GM23248 (cell line): ENCODE data around the gene GINS3. TPM values are rescaled to one million over a fixed set of nuclear protein-coding genes. Genes with fewer than 3 reads are reported as not detected.

Experiments used
- DNase-seq: peaks from one replicate; pipeline ENCODE4 v3.0.0-alpha.2; 2015
- H2AFZ ChIP-seq: fragments of 200-600 bp; sonication (generic); 2 replicates; pipeline ENCODE4 v1.6.1; 2016; ENCODE audit warnings: antibody characterized with exemption
- H3F3A ChIP-seq: fragments of 200-600 bp; sonication (generic); 2 replicates; pipeline ENCODE4 v1.6.1; 2016; ENCODE audit warnings: mild to moderate bottlenecking, antibody characterized with exemption, mixed run types; ENCODE audit not compliant: insufficient read depth
- H3K27ac ChIP-seq: fragments of 200-600 bp; sonication (generic); 2 replicates; pipeline ENCODE4 v1.5.1; 2016; ENCODE audit warnings: mild to moderate bottlenecking
- H3K27me3 ChIP-seq: fragments of 200-600 bp; sonication (generic); replicated peaks from 2 replicates; pipeline ENCODE4 v1.6.1; 2016; ENCODE audit warnings: mild to moderate bottlenecking; ENCODE audit not compliant: insufficient read depth
- H3K36me3 ChIP-seq: fragments of 200-600 bp; sonication (generic); 2 replicates; pipeline ENCODE4 v1.6.1; 2016; ENCODE audit warnings: low read depth, mild to moderate bottlenecking
- H3K4me1 ChIP-seq: fragments of 200-600 bp; sonication (generic); 2 replicates; pipeline ENCODE4 v1.6.1; 2016; ENCODE audit warnings: mild to moderate bottlenecking; ENCODE audit not compliant: insufficient read depth
- H3K4me2 ChIP-seq: fragments of 200-600 bp; sonication (generic); one replicate; pipeline ENCODE4 v1.6.1; 2016; ENCODE audit warnings: mild to moderate bottlenecking; ENCODE audit not compliant: unreplicated experiment
- H3K4me3 ChIP-seq: fragments of 200-600 bp; sonication (generic); 2 replicates; pipeline ENCODE4 v1.5.1; 2016; ENCODE audit warnings: mild to moderate bottlenecking
- H3K79me2 ChIP-seq: fragments of 200-600 bp; sonication (generic); 2 replicates; pipeline ENCODE4 v1.6.1; 2016; ENCODE audit warnings: mild to moderate bottlenecking; ENCODE audit not compliant: insufficient read depth
- H3K9ac ChIP-seq: fragments of 200-600 bp; sonication (generic); 2 replicates; pipeline ENCODE4 v1.6.1; 2016; ENCODE audit warnings: mild to moderate bottlenecking
- H3K9me2 ChIP-seq: fragments of 200-600 bp; sonication (generic); 2 replicates; pipeline ENCODE4 v1.6.1; 2016; ENCODE audit warnings: mixed run types, mild to moderate bottlenecking, moderate library complexity; ENCODE audit not compliant: insufficient read depth
- H3K9me3 ChIP-seq: fragments of 200-600 bp; sonication (generic); one replicate; pipeline ENCODE4 v1.6.1; 2017; ENCODE audit warnings: low read depth
- H4K20me1 ChIP-seq: fragments of 200-600 bp; sonication (generic); 2 replicates; pipeline ENCODE4 v1.6.0; 2016; ENCODE audit not compliant: insufficient read depth
- EZH2 ChIP-seq: fragments of 200-600 bp; sonication (generic); IDR thresholded peaks from 2 replicates; pipeline ENCODE4 v1.6.1; 2018; ENCODE audit warnings: antibody characterized with exemption, mild to moderate bottlenecking; ENCODE audit not compliant: insufficient read depth, poor library complexity, severe bottlenecking
- EZH2phosphoT487 ChIP-seq: fragments of 200-600 bp; sonication (generic); IDR thresholded peaks from 2 replicates; pipeline ENCODE4 v1.6.1; 2018; ENCODE audit warnings: antibody characterized with exemption, moderate library complexity, mild to moderate bottlenecking, low read depth; ENCODE audit not compliant: insufficient read depth
- WGBS, 2 experiments: methylation state at CpG; one replicate each; pipeline ENCODE4 v1.1.6; 2015 to 2017; ENCODE audit warnings: low lambda C conversion rate in 2 of 2, low coverage in 1 of 2; ENCODE audit errors: missing lambda C conversion rate in 2 of 2; 5-methylcytosine and 5-hydroxymethylcytosine counted together
- in situ Hi-C: fragments of 300-500 bp; cut with MboI; formaldehyde crosslinking; loops from 2 replicates; pipeline ENCODE4 v1.15.0; 2020
- polyA plus RNA-seq: library from polyadenylated mRNA; unstranded; fragments of >200 nt; fragmentation: Nextera tagmentation; extraction: Ambion mirVana; gene quantifications from 2 replicates; pipeline ENCODE4 v1.2.1, GENCODE V29; 2016
- total RNA-seq: library from RNA; depleted of rRNA; stranded (reverse); fragments of >200 nt; shearing (Covaris generic); gene quantifications from 2 replicates; pipeline ENCODE4 v1.2.3, GENCODE V29; 2014

GINS3 gene
- total and polyA plus RNA-seq, 2 experiments from 2014 or later = 2.9 TPM

DNA sequence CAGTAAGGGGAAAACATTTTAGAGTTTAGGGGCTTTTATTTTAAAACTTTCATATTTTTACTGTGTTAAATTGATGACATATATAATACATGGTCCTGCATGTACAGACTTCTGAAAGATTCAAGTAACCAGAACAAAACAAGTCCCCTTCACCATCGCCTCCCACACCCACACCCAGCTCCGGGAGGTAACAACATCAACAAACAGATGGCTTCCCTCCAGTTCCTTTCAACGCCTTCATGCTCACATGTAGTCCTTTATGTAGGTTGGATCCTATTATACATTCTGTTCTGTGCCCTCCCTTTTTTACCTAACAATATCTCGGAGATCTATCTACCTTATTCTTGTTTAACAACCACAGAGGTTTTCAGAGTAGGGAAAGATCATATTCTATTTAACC lies 30.5 kb downstream of the GINS3 start:
- no peak for TF ChIP-seq EZH2
- no peak for TF ChIP-seq EZH2phosphoT487
- no peaks in the 10 kb centered on the region for H4K20me1 ChIP-seq
- H3F3A ChIP-seq = no peaks in the 10 kb centered on the region
- 0 out of 2 replicates have a peak, but pooled peaks cover 3% of the 10 kb centered on the region for H3K4me1 ChIP-seq
- H3K79me2 ChIP-seq = no peaks in the 10 kb centered on the region
- H3K27ac ChIP-seq = no peak overlapping the region
- no peaks in the 10 kb centered on the region for H3K9me3 ChIP-seq
- no peak overlapping the region for H3K4me2 ChIP-seq
- 72 to 86% methylated on average over 4 of the region's 4 CpGs for WGBS, 2 experiments
- H3K36me3 ChIP-seq = no peaks in the 10 kb centered on the region
- H3K9me2 ChIP-seq = no peaks in the 10 kb centered on the region
- H3K4me3 ChIP-seq = no peak overlapping the region
- in situ Hi-C loops = no loop called here
- peaks cover 9% of the 10 kb centered on the region for H3K27me3 ChIP-seq
- no peak overlapping the region for H3K9ac ChIP-seq
- no peak for DNase-seq
- H2AFZ ChIP-seq = no peak overlapping the region

GRCh38 chr16:58425245-58425644 lies 33.0 kb downstream of the GINS3 start:
- DNase-seq = no peak
- Histone ChIP-seq H3K9me2 (no peaks in the 10 kb centered on the region), H3K4me2 (no peak overlapping the region), H3K27ac (no peak overlapping the region), H3K79me2 (no peaks in the 10 kb centered on the region), H3K9ac (no peak overlapping the region), H4K20me1 (no peaks in the 10 kb centered on the region), H3K4me1 (0 out of 2 replicates have a peak, but pooled peaks cover 3% of the 10 kb centered on the region), H3F3A (no peaks in the 10 kb centered on the region), H2AFZ (no peak overlapping the region), H3K4me3 (no peak overlapping the region), H3K9me3 (no peaks in the 10 kb centered on the region), H3K36me3 (no peaks in the 10 kb centered on the region), H3K27me3 (peaks cover 11% of the 10 kb centered on the region)
- WGBS, 2 experiments = 69 to 75% methylated on average over 8 of the region's 8 CpGs
- TF ChIP-seq EZH2phosphoT487 = no peak
- in situ Hi-C loops = no loop called here

DNA sequence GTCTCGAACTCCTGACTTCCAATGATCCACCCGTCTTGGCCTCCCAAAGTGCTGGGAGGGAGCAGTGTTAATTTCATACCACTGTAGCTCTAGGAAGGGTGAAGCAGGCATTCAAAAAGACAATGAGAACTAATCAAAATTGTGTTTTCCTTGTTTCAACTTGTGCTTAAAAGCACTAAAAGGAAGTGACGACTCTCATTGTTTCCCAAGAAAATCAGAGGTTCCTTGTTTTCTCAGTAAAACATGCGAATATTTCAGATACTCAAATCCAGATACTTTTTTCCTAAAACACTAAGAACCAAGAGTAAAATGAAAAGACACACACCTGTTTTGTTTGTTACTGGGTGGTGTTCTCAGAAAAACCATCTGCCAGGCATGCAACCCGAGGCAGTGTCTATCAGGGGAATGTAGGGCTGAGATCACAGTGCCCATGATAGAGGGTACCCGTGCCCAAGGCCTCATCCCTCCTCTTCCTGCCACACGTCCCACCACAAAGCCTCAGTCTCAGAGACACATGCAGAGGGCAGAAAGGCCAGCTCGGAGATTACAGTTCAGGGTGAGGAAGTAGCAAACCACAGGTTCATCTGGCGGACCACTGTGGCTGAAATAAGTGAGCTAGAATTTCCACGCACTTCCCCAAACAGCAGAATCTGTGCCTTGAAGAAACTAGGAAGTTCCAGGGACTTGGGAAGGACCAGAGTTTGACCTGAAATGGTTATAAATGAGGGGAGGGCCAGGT lies 33.7 kb downstream of the GINS3 start:
- no peak for DNase-seq
- no peak overlapping the region for H2AFZ ChIP-seq

DNA sequence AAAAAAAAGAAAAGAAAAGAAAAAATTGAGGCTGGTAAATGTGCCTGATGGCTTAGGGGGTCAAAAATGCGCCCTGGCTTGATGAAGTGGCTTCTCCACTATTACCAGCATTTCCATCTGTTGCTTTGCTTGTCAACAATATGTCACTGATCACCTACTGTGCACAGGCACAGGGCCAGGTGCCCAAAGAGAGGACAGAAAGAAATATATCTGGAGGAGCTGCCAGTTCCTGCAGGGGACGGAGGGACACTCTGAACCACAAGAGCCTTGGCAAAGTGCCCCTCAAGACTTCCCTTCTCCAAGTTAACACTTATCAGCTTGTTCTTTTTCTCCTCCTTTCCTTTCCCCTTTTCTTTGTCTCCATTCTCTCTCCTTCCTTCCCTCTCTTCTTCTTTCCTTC lies 34.7 kb downstream of the GINS3 start:
- Histone ChIP-seq H3K4me1 (no peaks in the 10 kb centered on the region), H3F3A (no peaks in the 10 kb centered on the region), H3K9ac (no peak overlapping the region), H4K20me1 (no peaks in the 10 kb centered on the region), H3K4me3 (no peak overlapping the region), H3K79me2 (no peaks in the 10 kb centered on the region), H3K4me2 (no peak overlapping the region), H3K27ac (no peak overlapping the region), H2AFZ (no peak overlapping the region), H3K9me3 (no peaks in the 10 kb centered on the region), H3K27me3 (peaks cover 11% of the 10 kb centered on the region), H3K9me2 (no peaks in the 10 kb centered on the region), H3K36me3 (no peaks in the 10 kb centered on the region)
- in situ Hi-C loops = no loop called here
- 9 to 16% methylated on average over 2 of the region's 2 CpGs for WGBS, 2 experiments
- no peak for DNase-seq
- TF ChIP-seq EZH2 = no peak
- TF ChIP-seq EZH2phosphoT487 = no peak

More for the DNA sequence above, 33.7 kb downstream of the GINS3 start:
- H4K20me1 ChIP-seq = no peaks in the 10 kb centered on the region
- WGBS, 2 experiments = 63 to 66% methylated on average over 10 of the region's 10 CpGs
- H3K27me3 ChIP-seq = peaks cover 11% of the 10 kb centered on the region
- no peaks in the 10 kb centered on the region for H3K9me2 ChIP-seq
- H3K4me3 ChIP-seq = no peak overlapping the region
- 0 out of 2 replicates have a peak, but pooled peaks cover 3% of the 10 kb centered on the region for H3K4me1 ChIP-seq
- no peaks in the 10 kb centered on the region for H3K9me3 ChIP-seq
- no peak overlapping the region for H3K4me2 ChIP-seq
- TF ChIP-seq EZH2phosphoT487 (no peak), EZH2 (no peak)
- in situ Hi-C loops = no loop called here
- no peaks in the 10 kb centered on the region for H3K79me2 ChIP-seq
- H3F3A ChIP-seq = no peaks in the 10 kb centered on the region
- H3K36me3 ChIP-seq = no peaks in the 10 kb centered on the region
- no peak overlapping the region for H3K9ac ChIP-seq
- no peak overlapping the region for H3K27ac ChIP-seq
